Measurements from ENCODE around the gene OR51E1.

Gene OR51E1

GRCh38 chr11:4643682-4644081 is at the start of gene OR51E1:
Gene OR51E1, plus strand, starts transcription at chr11:4643982. Its CDS starts 8,545 bp downstream, at chr11:4652527.
- no peak for DNase-seq

GRCh38 chr11:4605057-4605456 is 38.7 kb upstream of the OR51E1 start:
- DNase-seq, result no peak

- peak; percentile 61 for DNase-seq
These were observed 37.4 kb upstream of the OR51E1 start for GRCh38 chr11:4606231-4607015.

GRCh38 chr11:4607096-4607495 is 36.7 kb upstream of the OR51E1 start:
- DNase-seq, result peak; percentile 23

- DNase-seq, result peak; percentile 94
These were observed 35.8 kb upstream of the OR51E1 start, which contains the start of gene TRIM68 for GRCh38 chr11:4607781-4608666. Gene TRIM68, minus strand, starts transcription at chr11:4608231. Its CDS starts 2,727 bp downstream, at chr11:4605504.

GRCh38 chr11:4610258-4610935 is 33.4 kb upstream of the OR51E1 start:
- DNase-seq, result no peak

GRCh38 chr11:4611986-4612385 is 31.8 kb upstream of the OR51E1 start:
- DNase-seq, result no peak

- DNase-seq, result no peak
These were observed 27.8 kb upstream of the OR51E1 start for GRCh38 chr11:4615856-4616444.

GRCh38 chr11:4619514-4619913 is 24.3 kb upstream of the OR51E1 start:
- no peak for DNase-seq

GRCh38 chr11:4626207-4627099 is 17.3 kb upstream of the OR51E1 start:
- peak; percentile 86 for DNase-seq

GRCh38 chr11:4636136-4636535 is 7.6 kb upstream of the OR51E1 start:
- DNase-seq, result no peak

GRCh38 chr11:4636962-4637661 is 6.7 kb upstream of the OR51E1 start, which contains the start of gene OR51D1:
Gene OR51D1, plus strand, starts transcription at chr11:4637477. Its CDS starts 2,314 bp downstream, at chr11:4639791.
- peak; percentile 36 for DNase-seq

GRCh38 chr11:4637662-4638047 is 6.1 kb upstream of the OR51E1 start:
- no peak for DNase-seq

- no peak for DNase-seq
These were observed 3.9 kb upstream of the OR51E1 start for GRCh38 chr11:4639931-4640330.

- DNase-seq, result no peak
These were observed 2.3 kb upstream of the OR51E1 start for GRCh38 chr11:4641501-4641900.

GRCh38 chr11:4642043-4642442 is 1.7 kb upstream of the OR51E1 start:
- DNase-seq, result no peak

- DNase-seq, result no peak
These were observed 706 bp upstream of the OR51E1 start for GRCh38 chr11:4643076-4643475.

GRCh38 chr11:4644233-4644632 is 451 bp downstream of the OR51E1 start:
- no peak for DNase-seq

GRCh38 chr11:4645974-4646373 is 2.2 kb downstream of the OR51E1 start:
- DNase-seq, result no peak

- DNase-seq, result no peak
These were observed 4.0 kb downstream of the OR51E1 start for GRCh38 chr11:4647766-4648165.
